Lower leg skin (tissue), 4 donors: ENCODE measurements around the gene KAT2B. TPM values are rescaled to one million over a fixed set of nuclear protein-coding genes. Genes with fewer than 3 reads are reported as not detected.

ENCODE experiments used
- DNase-seq, 2 donors: peaks; one replicate each; pipeline ENCODE4 v3.0.0-alpha.2; 2019; ENCODE audit warnings: low spot score in 2 of 2
- H3K4me3 ChIP-seq: fragments of 200-600 bp; sonication (generic); 2 replicates; pipeline ENCODE4 v1.5.1; 2017; ENCODE audit warnings: mild to moderate bottlenecking, low read depth; ENCODE audit not compliant: poor library complexity, severe bottlenecking
- POLR2A ChIP-seq, 2 donors: fragments of 450-650 bp; IDR thresholded peaks; one replicate each; pipeline ENCODE4 v1.6.1; 2016 to 2017; ENCODE audit warnings: antibody characterized with exemption in 2 of 2, mild to moderate bottlenecking in 1 of 2, moderate library complexity in 1 of 2
- WGBS, 2 donors: methylation state at CpG; one replicate each; pipeline ENCODE4 v1.1.5; 2018; 5-methylcytosine and 5-hydroxymethylcytosine counted together
- intact Hi-C: fragments of 100-400 bp; cut with DNase I; formaldehyde crosslinking; loops from one replicate; pipeline ENCODE4 v1.15.0; 2023; ENCODE audit warnings: low total_unique reads
- total RNA-seq, 4 donors: library from RNA; depleted of rRNA; stranded (reverse); fragments of >200 nt; gene quantifications; one replicate each; pipeline ENCODE4 v1.1.0, GENCODE V29; 2016
- TF ChIP-seq, protein P1 (sequence below), 3 donors: fragments of 450-650 bp; IDR thresholded peaks; one replicate each; pipeline ENCODE4 v1.5.1; 2016; ENCODE audit warnings: antibody characterized with exemption in 3 of 3, mild to moderate bottlenecking in 3 of 3, moderate library complexity in 2 of 3

KAT2B gene
- total RNA-seq, 4 donors from 2014 or later, result 29.2 to 38.8 (median 31.0) TPM

DNA sequence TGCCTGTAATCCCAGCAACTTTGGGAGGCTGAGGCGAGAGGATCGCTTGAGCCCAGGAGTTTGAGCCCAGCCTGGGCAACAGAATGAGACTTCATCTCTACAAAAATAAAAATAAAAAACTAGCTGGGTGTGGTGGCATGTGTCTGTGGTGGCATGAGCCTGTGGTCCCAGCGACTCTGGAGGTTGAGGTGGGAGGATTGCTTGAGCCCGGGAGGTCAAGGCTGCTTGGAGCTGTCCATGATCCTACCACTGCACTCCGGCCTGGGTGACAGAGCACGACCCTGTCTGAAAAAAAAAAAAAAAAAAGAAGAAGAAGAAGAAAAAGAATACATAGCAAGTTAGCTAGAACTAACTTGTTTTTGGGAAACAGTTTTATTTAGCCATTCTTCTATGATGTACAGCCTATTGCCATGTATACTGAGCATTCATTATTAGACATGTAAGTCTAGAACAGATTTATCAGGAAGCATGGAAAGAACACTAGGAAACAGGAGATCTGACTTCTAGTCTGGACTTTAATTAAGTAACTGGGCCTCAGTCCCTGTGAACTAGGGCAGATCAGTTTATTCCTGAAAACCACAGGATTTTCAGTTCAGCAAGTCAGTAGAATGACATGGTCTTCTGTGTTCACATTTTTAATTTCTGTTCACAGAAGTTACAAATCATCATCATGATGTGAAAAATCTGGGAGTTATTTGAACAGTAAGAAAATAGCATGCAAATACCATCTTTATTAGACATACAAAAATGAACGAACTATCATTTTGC lies 65.5 kb downstream of the KAT2B start:
- DNase-seq, result no peak
- TF ChIP-seq POLR2A (IDR thresholded peaks at IDR 0.05), result no peak
- TF ChIP-seq, protein P1, sequence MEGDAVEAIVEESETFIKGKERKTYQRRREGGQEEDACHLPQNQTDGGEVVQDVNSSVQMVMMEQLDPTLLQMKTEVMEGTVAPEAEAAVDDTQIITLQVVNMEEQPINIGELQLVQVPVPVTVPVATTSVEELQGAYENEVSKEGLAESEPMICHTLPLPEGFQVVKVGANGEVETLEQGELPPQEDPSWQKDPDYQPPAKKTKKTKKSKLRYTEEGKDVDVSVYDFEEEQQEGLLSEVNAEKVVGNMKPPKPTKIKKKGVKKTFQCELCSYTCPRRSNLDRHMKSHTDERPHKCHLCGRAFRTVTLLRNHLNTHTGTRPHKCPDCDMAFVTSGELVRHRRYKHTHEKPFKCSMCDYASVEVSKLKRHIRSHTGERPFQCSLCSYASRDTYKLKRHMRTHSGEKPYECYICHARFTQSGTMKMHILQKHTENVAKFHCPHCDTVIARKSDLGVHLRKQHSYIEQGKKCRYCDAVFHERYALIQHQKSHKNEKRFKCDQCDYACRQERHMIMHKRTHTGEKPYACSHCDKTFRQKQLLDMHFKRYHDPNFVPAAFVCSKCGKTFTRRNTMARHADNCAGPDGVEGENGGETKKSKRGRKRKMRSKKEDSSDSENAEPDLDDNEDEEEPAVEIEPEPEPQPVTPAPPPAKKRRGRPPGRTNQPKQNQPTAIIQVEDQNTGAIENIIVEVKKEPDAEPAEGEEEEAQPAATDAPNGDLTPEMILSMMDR (IDR thresholded peaks at IDR 0.05), result no peak
- intact Hi-C loops, result no loop called here
- no peak overlapping the region for H3K4me3 ChIP-seq
- 79 to 90% methylated on average over 7 of the region's 7 CpGs for WGBS, 2 donors

DNA sequence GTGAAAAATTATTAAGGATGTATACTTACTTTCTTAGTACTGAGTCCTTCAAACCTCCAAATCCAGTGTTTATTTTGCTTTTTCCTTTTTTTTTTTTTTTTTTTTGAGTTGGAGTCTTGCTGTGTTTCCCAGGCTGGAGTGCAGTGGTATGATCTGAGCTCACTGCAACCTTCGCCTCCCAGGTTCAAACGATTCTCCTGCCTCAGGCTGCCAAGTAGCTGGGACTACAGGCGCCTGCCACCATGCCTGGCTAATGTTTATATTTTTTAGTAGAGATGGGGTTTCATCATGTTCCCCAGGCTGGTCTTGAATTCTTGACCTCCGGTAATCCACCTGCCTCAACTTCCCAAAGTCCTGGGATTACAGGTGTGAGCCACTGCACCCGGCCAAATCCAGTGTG lies 67.5 kb downstream of the KAT2B start:
- DNase-seq, result no peak
- no peak for TF ChIP-seq POLR2A (IDR thresholded peaks at IDR 0.05)
- TF ChIP-seq, protein P1 (IDR thresholded peaks at IDR 0.05), result no peak
- H3K4me3 ChIP-seq, result no peak overlapping the region
- intact Hi-C loops, result no loop called here
- 91% methylated on average over 5 of the region's 5 CpGs for WGBS, 2 donors

DNA sequence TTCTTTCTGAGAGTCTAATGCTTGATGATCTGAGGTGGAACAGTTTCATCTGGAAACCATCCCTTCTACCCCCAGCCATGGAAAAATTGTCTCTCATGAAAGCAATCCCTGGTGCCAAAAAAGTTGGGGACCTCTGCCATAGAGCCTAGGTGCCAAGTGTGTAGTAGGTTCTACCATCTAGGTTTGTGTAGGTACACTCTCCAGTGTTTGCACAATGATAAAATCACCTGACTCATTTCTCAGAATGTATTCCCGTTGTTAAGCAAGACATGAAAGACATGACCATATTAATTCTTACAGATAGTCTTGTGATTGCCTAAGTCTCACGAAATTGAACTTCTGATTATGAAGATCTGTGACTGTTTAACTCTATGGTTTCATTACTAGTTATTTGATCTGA lies 68.6 kb downstream of the KAT2B start:
- intact Hi-C loops, result no loop called here
- H3K4me3 ChIP-seq, result no peak overlapping the region
- no peak for DNase-seq
- 57 to 71% methylated on average over 2 of the region's 2 CpGs for WGBS, 2 donors
- TF ChIP-seq POLR2A (IDR thresholded peaks at IDR 0.05), result no peak
- TF ChIP-seq, protein P1 (IDR thresholded peaks at IDR 0.05), result no peak

DNA sequence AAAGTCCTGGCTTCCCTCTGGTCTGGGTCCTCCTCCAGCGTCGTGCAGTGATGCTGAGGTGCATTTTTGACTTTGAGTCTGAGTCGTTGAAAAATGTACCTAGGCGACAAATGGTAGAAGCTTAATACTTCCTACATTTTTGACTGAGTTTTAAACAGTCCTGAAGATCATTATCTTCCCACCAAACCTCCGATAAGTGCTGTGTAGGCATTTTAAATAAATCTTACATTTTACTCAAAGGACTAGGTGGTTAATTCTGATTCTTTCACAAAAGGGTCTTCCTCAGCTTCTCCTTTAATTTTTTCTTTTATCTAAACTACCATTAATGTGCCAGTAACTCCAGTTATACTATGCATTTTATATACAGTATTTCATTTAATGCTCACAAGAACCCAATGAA lies 70.6 kb downstream of the KAT2B start:
- TF ChIP-seq, protein P1 (IDR thresholded peaks at IDR 0.05), result no peak
- TF ChIP-seq POLR2A (IDR thresholded peaks at IDR 0.05), result no peak
- H3K4me3 ChIP-seq, result no peak overlapping the region
- no peak for DNase-seq
- intact Hi-C loops, result no loop called here
- WGBS, 2 donors, result 88 to 96% methylated on average over 5 of the region's 5 CpGs

DNA sequence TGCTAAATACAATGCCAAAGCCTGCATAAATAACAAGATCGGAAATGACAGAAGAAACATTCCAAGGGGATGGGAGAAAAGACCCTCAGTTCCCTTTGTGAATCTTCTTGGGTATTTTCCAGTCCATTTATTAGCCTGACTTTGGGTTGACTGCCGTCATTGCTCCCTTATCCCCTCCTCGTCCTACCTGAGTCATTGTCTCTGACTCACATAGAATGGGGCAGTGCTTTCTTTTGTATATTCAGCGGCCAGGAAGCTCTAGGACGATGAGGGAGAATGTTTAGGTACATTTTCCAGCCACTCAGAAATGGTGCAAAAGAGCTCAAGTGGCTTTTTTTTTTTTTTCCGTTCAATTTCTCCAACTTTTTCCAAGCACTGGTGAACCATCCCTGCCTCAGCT lies 71.6 kb downstream of the KAT2B start:
- intact Hi-C loops, result no loop called here
- 92 to 94% methylated on average over 6 of the region's 6 CpGs for WGBS, 2 donors
- no peak for DNase-seq
- no peak overlapping the region for H3K4me3 ChIP-seq
- TF ChIP-seq, protein P1 (IDR thresholded peaks at IDR 0.05), result no peak
- TF ChIP-seq POLR2A (IDR thresholded peaks at IDR 0.05), result no peak

DNA sequence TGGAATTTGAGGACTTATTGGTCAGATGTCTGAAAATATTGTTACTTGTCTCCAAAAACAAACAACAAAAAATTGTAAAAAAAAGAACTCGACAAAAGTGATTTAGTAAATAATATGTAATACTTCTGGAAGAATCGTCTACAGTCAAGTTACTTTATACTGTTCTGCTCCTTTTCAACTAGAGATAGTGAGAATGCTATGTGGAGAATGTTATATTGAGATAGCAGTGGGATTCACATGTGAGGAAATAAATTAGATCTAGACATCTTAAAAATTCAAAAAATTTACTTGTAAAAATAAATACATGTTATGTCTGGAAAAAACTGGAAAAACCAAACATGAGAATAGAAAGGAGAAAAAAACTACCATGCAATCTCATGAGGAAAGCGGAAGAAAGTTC lies 80.8 kb downstream of the KAT2B start:
- no peak for DNase-seq
- 89 to 91% methylated on average over 3 of the region's 3 CpGs for WGBS, 2 donors
- intact Hi-C loops, result no loop called here
- H3K4me3 ChIP-seq, result no peak overlapping the region
- TF ChIP-seq, protein P1 (IDR thresholded peaks at IDR 0.05), result no peak
- TF ChIP-seq POLR2A (IDR thresholded peaks at IDR 0.05), result no peak
